DOHH2 (cell line): ENCODE results near the gene RAI1.

ENCODE experiments used
- H3F3A ChIP-seq: fragments of 200-600 bp; sonication (generic), shearing (Covaris generic); 2 replicates; pipeline ENCODE4 v1.6.0; 2016; ENCODE audit warnings: antibody characterized with exemption, mild to moderate bottlenecking; ENCODE audit not compliant: control insufficient read depth, insufficient read depth
- H3K27ac ChIP-seq: fragments of 200-600 bp; sonication (generic); 2 replicates; pipeline ENCODE4 v1.5.1; 2014; ENCODE audit warnings: low read depth, mild to moderate bottlenecking, low read length, moderate library complexity
- H3K27me3 ChIP-seq: fragments of 200-600 bp; sonication (generic); 2 replicates; pipeline ENCODE4 v1.6.1; 2014; ENCODE audit warnings: mild to moderate bottlenecking, low read length, mixed read lengths; ENCODE audit not compliant: control insufficient read depth
- H3K36me3 ChIP-seq: fragments of 200-600 bp; sonication (generic); 2 replicates; pipeline ENCODE4 v1.6.1; 2014; ENCODE audit warnings: mild to moderate bottlenecking, low read length, moderate library complexity, mixed read lengths; ENCODE audit not compliant: control insufficient read depth
- H3K4me1 ChIP-seq: fragments of 200-600 bp; sonication (generic); 2 replicates; pipeline ENCODE4 v1.6.1; 2014; ENCODE audit warnings: mild to moderate bottlenecking, low read length, mixed read lengths; ENCODE audit not compliant: control insufficient read depth
- H3K4me2 ChIP-seq: fragments of 200-600 bp; sonication (generic); 2 replicates; pipeline ENCODE4 v1.6.0; 2014; ENCODE audit warnings: mild to moderate bottlenecking, low read length, moderate library complexity
- H3K4me3 ChIP-seq: fragments of 200-600 bp; sonication (generic); 2 replicates; pipeline ENCODE4 v1.5.1; 2014; ENCODE audit warnings: mild to moderate bottlenecking, low read length, mixed read lengths
- H3K79me2 ChIP-seq: fragments of 200-600 bp; sonication (generic); 2 replicates; pipeline ENCODE4 v1.6.1; 2014; ENCODE audit warnings: mild to moderate bottlenecking, low read length, mixed read lengths; ENCODE audit not compliant: control insufficient read depth
- H3K9me2 ChIP-seq: fragments of 200-600 bp; sonication (generic); replicated peaks from 2 replicates; pipeline ENCODE4 v1.6.1; 2014; ENCODE audit warnings: mild to moderate bottlenecking, low read length, mixed read lengths; ENCODE audit not compliant: control insufficient read depth
- H3K9me3 ChIP-seq: fragments of 200-600 bp; sonication (generic); 2 replicates; pipeline ENCODE4 v1.6.1; 2014; ENCODE audit warnings: antibody characterized with exemption, low read length, mixed read lengths; ENCODE audit not compliant: control insufficient read depth, insufficient read depth
- H4K20me1 ChIP-seq: fragments of 200-600 bp; sonication (generic); 2 replicates; pipeline ENCODE4 v1.6.0; 2014; ENCODE audit warnings: low read depth, mild to moderate bottlenecking, antibody characterized with exemption, low read length, moderate library complexity; ENCODE audit not compliant: control insufficient read depth, insufficient read depth
- EZH2phosphoT487 ChIP-seq: fragments of 200-600 bp; sonication (generic); IDR thresholded peaks from 2 replicates; pipeline ENCODE4 v1.6.1; 2017; ENCODE audit warnings: borderline replicate concordance, mild to moderate bottlenecking, antibody characterized with exemption, low read length, moderate library complexity, mixed read lengths
- TF ChIP-seq, protein P1 (sequence below): fragments of 200-600 bp; sonication (generic); IDR thresholded peaks from one replicate; pipeline ENCODE4 v1.5.1; 2014; ENCODE audit warnings: antibody characterized with exemption, mild to moderate bottlenecking, low read depth, low read length; ENCODE audit not compliant: poor library complexity, severe bottlenecking

RAI1 gene

DNA sequence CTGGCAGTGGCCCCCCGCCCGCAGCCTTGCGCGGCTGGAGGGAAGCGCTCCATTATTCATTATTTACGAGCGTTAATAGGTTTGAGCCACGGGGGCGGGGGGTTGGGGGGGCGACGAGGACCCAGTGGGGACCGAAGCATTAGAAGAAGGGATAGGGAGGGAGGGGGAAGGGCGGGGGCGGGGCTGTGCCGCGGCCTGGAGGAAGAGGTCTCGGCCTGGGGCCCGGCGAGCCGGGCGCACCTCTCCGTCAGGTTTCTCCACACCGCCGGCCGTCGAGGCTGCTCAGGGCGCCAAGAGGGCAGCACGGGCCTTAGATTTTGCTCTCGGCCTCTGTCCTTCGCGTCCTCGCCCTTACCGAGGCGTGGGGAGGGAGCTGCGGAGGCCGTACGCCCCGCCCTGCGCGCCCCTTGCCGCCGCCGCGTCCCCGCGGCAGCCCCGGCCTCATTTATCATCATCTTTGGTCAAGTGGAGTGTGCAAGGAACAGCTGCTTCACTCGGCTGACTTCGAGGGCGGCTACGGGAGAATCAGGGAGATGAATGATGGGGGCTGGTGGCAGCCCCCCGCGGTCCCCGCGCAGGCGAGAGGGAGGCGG is 101.4 kb downstream of the RAI1 start:
- TF ChIP-seq EZH2phosphoT487, result no peak
- TF ChIP-seq, protein P1, sequence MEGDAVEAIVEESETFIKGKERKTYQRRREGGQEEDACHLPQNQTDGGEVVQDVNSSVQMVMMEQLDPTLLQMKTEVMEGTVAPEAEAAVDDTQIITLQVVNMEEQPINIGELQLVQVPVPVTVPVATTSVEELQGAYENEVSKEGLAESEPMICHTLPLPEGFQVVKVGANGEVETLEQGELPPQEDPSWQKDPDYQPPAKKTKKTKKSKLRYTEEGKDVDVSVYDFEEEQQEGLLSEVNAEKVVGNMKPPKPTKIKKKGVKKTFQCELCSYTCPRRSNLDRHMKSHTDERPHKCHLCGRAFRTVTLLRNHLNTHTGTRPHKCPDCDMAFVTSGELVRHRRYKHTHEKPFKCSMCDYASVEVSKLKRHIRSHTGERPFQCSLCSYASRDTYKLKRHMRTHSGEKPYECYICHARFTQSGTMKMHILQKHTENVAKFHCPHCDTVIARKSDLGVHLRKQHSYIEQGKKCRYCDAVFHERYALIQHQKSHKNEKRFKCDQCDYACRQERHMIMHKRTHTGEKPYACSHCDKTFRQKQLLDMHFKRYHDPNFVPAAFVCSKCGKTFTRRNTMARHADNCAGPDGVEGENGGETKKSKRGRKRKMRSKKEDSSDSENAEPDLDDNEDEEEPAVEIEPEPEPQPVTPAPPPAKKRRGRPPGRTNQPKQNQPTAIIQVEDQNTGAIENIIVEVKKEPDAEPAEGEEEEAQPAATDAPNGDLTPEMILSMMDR, result no peak
- Histone ChIP-seq H3K27ac (peak overlapping the region; percentile 89), H4K20me1 (peaks cover 12% of the 10 kb centered on the region), H3K79me2 (peaks cover 26% of the 10 kb centered on the region), H3K27me3 (0 out of 2 replicates have a peak, but pooled peaks cover 3% of the 10 kb centered on the region), H3K9me3 (no peaks in the 10 kb centered on the region), H3F3A (peaks cover 3% of the 10 kb centered on the region; the same call in 1 of the 2 replicates), H3K4me1 (peaks cover 48% of the 10 kb centered on the region), H3K4me3 (peak overlapping the region; percentile 66), H3K9me2 (no peaks in the 10 kb centered on the region), H3K36me3 (no peaks in the 10 kb centered on the region), H3K4me2 (peak overlapping the region; percentile 98)

DNA sequence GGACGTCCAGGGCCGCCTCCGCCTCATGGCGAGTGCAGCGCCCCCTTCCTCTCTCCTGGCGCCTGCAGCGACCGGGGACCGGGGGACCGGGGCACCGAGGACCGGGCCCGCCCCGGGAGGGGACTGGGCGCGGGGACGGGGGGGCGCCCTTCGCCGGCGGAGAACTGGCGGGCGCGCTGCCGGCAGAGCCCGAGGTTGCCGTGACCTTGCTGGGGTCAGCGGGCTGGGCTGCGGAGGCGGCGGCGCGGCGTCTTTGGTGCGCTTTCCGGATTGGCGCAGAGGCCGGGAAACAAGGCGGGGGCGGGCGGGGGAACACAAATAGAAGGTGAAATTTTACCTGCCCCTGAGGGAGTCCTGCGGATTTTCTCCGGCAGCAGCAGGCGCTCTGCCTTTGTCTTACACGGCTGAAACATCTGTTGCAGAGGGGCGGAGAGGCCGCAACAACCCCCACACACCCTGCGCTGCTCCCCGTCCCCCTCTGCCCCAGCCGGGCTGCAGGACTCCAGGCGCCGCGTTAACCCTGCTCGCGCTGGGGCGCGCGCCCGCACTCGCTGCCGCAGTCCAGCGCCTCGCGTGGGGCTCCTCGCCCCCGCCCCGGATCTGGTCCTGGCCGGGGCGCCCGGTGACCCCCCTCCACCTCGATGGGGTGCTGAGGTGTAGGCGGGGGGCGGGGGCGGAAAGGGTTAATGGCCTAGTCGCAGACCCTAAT is 102.0 kb downstream of the RAI1 start:
- Histone ChIP-seq H3K4me1 (peaks cover 48% of the 10 kb centered on the region), H3K4me3 (peak overlapping the region; percentile 66), H3K36me3 (no peaks in the 10 kb centered on the region), H3K4me2 (peak overlapping the region; percentile 98), H3K9me3 (no peaks in the 10 kb centered on the region), H3K9me2 (no peaks in the 10 kb centered on the region), H3K27me3 (0 out of 2 replicates have a peak, but pooled peaks cover 3% of the 10 kb centered on the region), H4K20me1 (peaks cover 12% of the 10 kb centered on the region), H3K27ac (peak overlapping the region; percentile 89), H3K79me2 (peaks cover 26% of the 10 kb centered on the region), H3F3A (peaks cover 3% of the 10 kb centered on the region; the same call in 1 of the 2 replicates)
- TF ChIP-seq EZH2phosphoT487, result no peak
- TF ChIP-seq, protein P1, result peak; percentile 67

- Histone ChIP-seq H3K4me3 (peak overlapping the region; percentile 66), H3K4me2 (peak overlapping the region; percentile 98)
Observed at GRCh38 chr17:17783825-17784656, 102.8 kb downstream of the RAI1 start.

More at GRCh38 chr17:17783825-17784656, 102.8 kb downstream of the RAI1 start:
- Histone ChIP-seq H3K4me1 (peaks cover 48% of the 10 kb centered on the region), H3K9me3 (no peaks in the 10 kb centered on the region), H3F3A (peaks cover 3% of the 10 kb centered on the region; the same call in 1 of the 2 replicates), H3K27me3 (0 out of 2 replicates have a peak, but pooled peaks cover 3% of the 10 kb centered on the region), H3K27ac (peak overlapping the region; percentile 89), H3K9me2 (no peaks in the 10 kb centered on the region), H3K36me3 (no peaks in the 10 kb centered on the region), H4K20me1 (peaks cover 12% of the 10 kb centered on the region), H3K79me2 (peaks cover 26% of the 10 kb centered on the region)
- TF ChIP-seq, protein P1, result no peak
- TF ChIP-seq EZH2phosphoT487, result no peak
